Ishikawa (cell line): ENCODE measurements around the gene TSPEAR.

Source experiments
- CEBPB ChIP-seq: IDR thresholded peaks from 2 replicates; pipeline ENCODE4 v1.6.1; 2012
- CREB1 ChIP-seq: IDR thresholded peaks from 2 replicates; pipeline ENCODE4 v1.6.1; 2012; ENCODE audit warnings: low read depth
- EGR1 ChIP-seq: IDR thresholded peaks from 2 replicates; pipeline ENCODE4 v1.6.1; 2012
- EP300 ChIP-seq: IDR thresholded peaks from 2 replicates; pipeline ENCODE4 v1.6.1; 2012; ENCODE audit warnings: borderline replicate concordance
- MAX ChIP-seq: IDR thresholded peaks from 2 replicates; pipeline ENCODE4 v1.6.1; 2012
- NFIC ChIP-seq: IDR thresholded peaks from 2 replicates; pipeline ENCODE4 v1.6.1; 2012
- RAD21 ChIP-seq: IDR thresholded peaks from 2 replicates; pipeline ENCODE4 v1.6.1; 2012; ENCODE audit warnings: low read depth
- TAF1 ChIP-seq: IDR thresholded peaks from 2 replicates; pipeline ENCODE4 v1.6.1; 2012; ENCODE audit warnings: low read depth, mild to moderate bottlenecking
- TCF12 ChIP-seq: IDR thresholded peaks from 2 replicates; pipeline ENCODE4 v1.6.1; 2012; ENCODE audit warnings: low read depth
- TEAD4 ChIP-seq: IDR thresholded peaks from 2 replicates; pipeline ENCODE4 v1.6.1; 2012
- USF1 ChIP-seq: IDR thresholded peaks from 2 replicates; pipeline ENCODE4 v1.6.1; 2012
- YY1 ChIP-seq: IDR thresholded peaks from 2 replicates; pipeline ENCODE4 v1.6.1; 2012; ENCODE audit warnings: low read depth
- ZBTB7A ChIP-seq: IDR thresholded peaks from 2 replicates; pipeline ENCODE4 v1.6.1; 2012; ENCODE audit warnings: low read depth
- TF ChIP-seq, protein P1 (sequence below): IDR thresholded peaks from 2 replicates; pipeline ENCODE4 v1.6.1; 2012; ENCODE audit warnings: low read depth, mild to moderate bottlenecking

- TF ChIP-seq TAF1 (no peak), EGR1 (no peak), MAX (no peak), RAD21 (no peak), CEBPB (no peak), ZBTB7A (no peak), EP300 (no peak), USF1 (no peak), YY1 (no peak), TCF12 (no peak), CREB1 (no peak), TEAD4 (no peak), NFIC (no peak)
- TF ChIP-seq, protein P1, sequence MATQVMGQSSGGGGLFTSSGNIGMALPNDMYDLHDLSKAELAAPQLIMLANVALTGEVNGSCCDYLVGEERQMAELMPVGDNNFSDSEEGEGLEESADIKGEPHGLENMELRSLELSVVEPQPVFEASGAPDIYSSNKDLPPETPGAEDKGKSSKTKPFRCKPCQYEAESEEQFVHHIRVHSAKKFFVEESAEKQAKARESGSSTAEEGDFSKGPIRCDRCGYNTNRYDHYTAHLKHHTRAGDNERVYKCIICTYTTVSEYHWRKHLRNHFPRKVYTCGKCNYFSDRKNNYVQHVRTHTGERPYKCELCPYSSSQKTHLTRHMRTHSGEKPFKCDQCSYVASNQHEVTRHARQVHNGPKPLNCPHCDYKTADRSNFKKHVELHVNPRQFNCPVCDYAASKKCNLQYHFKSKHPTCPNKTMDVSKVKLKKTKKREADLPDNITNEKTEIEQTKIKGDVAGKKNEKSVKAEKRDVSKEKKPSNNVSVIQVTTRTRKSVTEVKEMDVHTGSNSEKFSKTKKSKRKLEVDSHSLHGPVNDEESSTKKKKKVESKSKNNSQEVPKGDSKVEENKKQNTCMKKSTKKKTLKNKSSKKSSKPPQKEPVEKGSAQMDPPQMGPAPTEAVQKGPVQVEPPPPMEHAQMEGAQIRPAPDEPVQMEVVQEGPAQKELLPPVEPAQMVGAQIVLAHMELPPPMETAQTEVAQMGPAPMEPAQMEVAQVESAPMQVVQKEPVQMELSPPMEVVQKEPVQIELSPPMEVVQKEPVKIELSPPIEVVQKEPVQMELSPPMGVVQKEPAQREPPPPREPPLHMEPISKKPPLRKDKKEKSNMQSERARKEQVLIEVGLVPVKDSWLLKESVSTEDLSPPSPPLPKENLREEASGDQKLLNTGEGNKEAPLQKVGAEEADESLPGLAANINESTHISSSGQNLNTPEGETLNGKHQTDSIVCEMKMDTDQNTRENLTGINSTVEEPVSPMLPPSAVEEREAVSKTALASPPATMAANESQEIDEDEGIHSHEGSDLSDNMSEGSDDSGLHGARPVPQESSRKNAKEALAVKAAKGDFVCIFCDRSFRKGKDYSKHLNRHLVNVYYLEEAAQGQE = no peak
Measured at GRCh38 chr21:44658541-44658910, 52.8 kb downstream of the TSPEAR start.
